Measurements from ENCODE around the gene TMSB10.

Gene TMSB10

GRCh38 chr2:84897773-84898172 lies 7.7 kb upstream of the TMSB10 start:
- Histone ChIP-seq H3K9me3 (ENCODE audit: insufficient read depth, low read length) (no peaks in the 10 kb centered on the region), H2AFZ (ENCODE audit: low read depth, low read length, severe bottlenecking) (no peak overlapping the region), H3K79me2 (ENCODE audit: insufficient read depth, low read length) (no peaks in the 10 kb centered on the region), H3K9me2 (replicated peaks; ENCODE audit: insufficient read depth, low read length) (no peaks in the 10 kb centered on the region), H3K27me3 (ENCODE audit: low read length) (no peaks in the 10 kb centered on the region), H3K9ac (ENCODE audit: low read length) (no peak overlapping the region), H3K4me3 (ENCODE audit: insufficient read depth, low read length, poor library complexity, severe bottlenecking) (no peak overlapping the region), H3K4me2 (ENCODE audit: low read depth, low read length, poor library complexity, severe bottlenecking) (peak overlapping the region; percentile 16), H3K36me3 (ENCODE audit: low read length) (no peaks in the 10 kb centered on the region), H3F3A (ENCODE audit: insufficient read depth) (no peaks in the 10 kb centered on the region), H3K27ac (ENCODE audit: low read depth, low read length) (no peak overlapping the region), H4K20me1 (ENCODE audit: low read depth, low read length) (no peaks in the 10 kb centered on the region)
- TF ChIP-seq EZH2phosphoT487 (conservative IDR thresholded peaks at IDR 0.05; ENCODE audit: low read length) (no peak), CTCF (IDR thresholded peaks at IDR 0.05; ENCODE audit: insufficient read depth, low read length, poor library complexity, severe bottlenecking) (no peak)

GRCh38 chr2:84899304-84900204 lies 5.9 kb upstream of the TMSB10 start:
- no peak overlapping the region for H3K27ac ChIP-seq (ENCODE audit: low read depth, low read length)

GRCh38 chr2:84900971-84901370 lies 4.5 kb upstream of the TMSB10 start:
- H3K36me3 ChIP-seq (ENCODE audit: low read length) = no peaks in the 10 kb centered on the region
- TF ChIP-seq CTCF (IDR thresholded peaks at IDR 0.05; ENCODE audit: insufficient read depth, low read length, poor library complexity, severe bottlenecking) (no peak), EZH2phosphoT487 (conservative IDR thresholded peaks at IDR 0.05; ENCODE audit: low read length) (no peak)
- no peaks in the 10 kb centered on the region for H3K9me2 ChIP-seq (replicated peaks; ENCODE audit: insufficient read depth, low read length)
- no peaks in the 10 kb centered on the region for H3F3A ChIP-seq (ENCODE audit: insufficient read depth)
- H3K79me2 ChIP-seq (ENCODE audit: insufficient read depth, low read length) = no peaks in the 10 kb centered on the region
- H3K27me3 ChIP-seq (ENCODE audit: low read length) = no peaks in the 10 kb centered on the region
- no peak overlapping the region for H3K4me2 ChIP-seq (ENCODE audit: low read depth, low read length, poor library complexity, severe bottlenecking)
- no peaks in the 10 kb centered on the region for H4K20me1 ChIP-seq (ENCODE audit: low read depth, low read length)
- H3K4me3 ChIP-seq (ENCODE audit: insufficient read depth, low read length, poor library complexity, severe bottlenecking) = no peak overlapping the region
- H3K27ac ChIP-seq (ENCODE audit: low read depth, low read length) = no peak overlapping the region
- H3K9me3 ChIP-seq (ENCODE audit: insufficient read depth, low read length) = no peaks in the 10 kb centered on the region
- no peak overlapping the region for H3K9ac ChIP-seq (ENCODE audit: low read length)
- no peak overlapping the region for H2AFZ ChIP-seq (ENCODE audit: low read depth, low read length, severe bottlenecking)

More at GRCh38 chr2:84899304-84900204, 5.9 kb upstream of the TMSB10 start:
- Histone ChIP-seq H3K36me3 (ENCODE audit: low read length) (no peaks in the 10 kb centered on the region), H3K79me2 (ENCODE audit: insufficient read depth, low read length) (no peaks in the 10 kb centered on the region), H4K20me1 (ENCODE audit: low read depth, low read length) (no peaks in the 10 kb centered on the region), H3K27me3 (ENCODE audit: low read length) (no peaks in the 10 kb centered on the region), H3K4me2 (ENCODE audit: low read depth, low read length, poor library complexity, severe bottlenecking) (no peak overlapping the region), H3F3A (ENCODE audit: insufficient read depth) (no peaks in the 10 kb centered on the region), H2AFZ (ENCODE audit: low read depth, low read length, severe bottlenecking) (no peak overlapping the region), H3K9me3 (ENCODE audit: insufficient read depth, low read length) (no peaks in the 10 kb centered on the region), H3K9me2 (replicated peaks; ENCODE audit: insufficient read depth, low read length) (no peaks in the 10 kb centered on the region), H3K4me3 (ENCODE audit: insufficient read depth, low read length, poor library complexity, severe bottlenecking) (no peak overlapping the region), H3K9ac (ENCODE audit: low read length) (no peak overlapping the region)
- TF ChIP-seq EZH2phosphoT487 (conservative IDR thresholded peaks at IDR 0.05; ENCODE audit: low read length) (no peak), CTCF (IDR thresholded peaks at IDR 0.05; ENCODE audit: insufficient read depth, low read length, poor library complexity, severe bottlenecking) (no peak)
